Measurements from ENCODE around the gene MSL3B.

Gene MSL3B

DNA sequence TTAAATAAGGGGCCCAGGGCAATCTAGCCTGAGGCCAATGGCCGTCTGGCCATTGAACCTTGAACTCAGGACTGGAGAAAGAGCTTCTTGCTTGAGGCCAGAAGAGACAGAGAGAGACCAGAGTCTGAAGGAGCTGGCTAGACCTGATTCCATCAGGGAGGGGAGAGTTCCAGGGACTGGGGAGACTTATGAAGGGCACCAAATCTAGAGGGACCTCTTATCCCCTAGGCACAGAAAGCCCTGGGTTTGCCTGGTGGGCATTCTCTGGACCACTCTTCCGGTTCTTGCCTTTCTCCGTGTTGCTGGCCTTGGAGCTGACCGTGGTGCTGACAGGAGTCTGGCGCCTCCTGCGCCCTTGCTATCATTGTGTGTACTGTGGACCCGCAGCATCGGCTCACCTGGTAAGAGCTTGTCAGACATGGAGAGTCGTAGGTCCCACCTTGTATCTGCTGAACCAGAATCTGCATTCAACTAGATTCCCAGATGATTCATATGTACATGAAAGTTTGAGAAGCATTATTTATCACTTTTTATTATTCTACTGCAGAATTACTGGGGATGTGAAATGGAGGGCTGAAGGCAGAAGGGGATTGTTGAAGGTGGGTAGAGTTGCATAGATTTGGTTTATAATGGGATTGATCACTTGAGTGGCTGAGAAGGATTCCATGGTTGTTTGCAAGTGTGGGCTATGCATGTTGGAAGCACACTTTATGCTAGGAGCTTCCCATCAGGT is 44.7 kb upstream of the MSL3B start:
- H3K9ac ChIP-seq (ENCODE audit: low read length), result no peak overlapping the region
- intact Hi-C loops (cut with micrococcal nuclease), result no loop called here
- H3K9me2 ChIP-seq (ENCODE audit: insufficient read depth), result no peaks in the 10 kb centered on the region
- POLR2A ChIA-PET, result no interaction called here
- BruUV-seq (replicated peaks), result no TSS peak
- H3K79me2 ChIP-seq (ENCODE audit: insufficient read depth, low read length), result no peaks in the 10 kb centered on the region
- no peak overlapping the region for H3K4me2 ChIP-seq (ENCODE audit: low read length)
- H3K4me3 ChIP-seq (replicated peaks in 1 of 2; ENCODE audit: low read depth in 1 of 2, low read length in 2 of 2), result no peak overlapping the region
- H3K36me3 ChIP-seq (ENCODE audit: control insufficient read depth in 1 of 2, insufficient read depth in 2 of 2, low read length in 2 of 2), result no peaks in the 10 kb centered on the region
- H2AFZ ChIP-seq (ENCODE audit: low read depth, low read length, poor library complexity, severe bottlenecking), result no peak overlapping the region
- H3K27ac ChIP-seq (ENCODE audit: low read depth, low read length), result no peak overlapping the region
- CTCF ChIA-PET, result interaction anchor here (0.6 to 0.9 kb wide), 2 partner anchors 15 to 373 kb away, joined by 3 to 4 read pairs; no protein-coding TSS in a partner anchor
- no peaks in the 10 kb centered on the region for H4K20me1 ChIP-seq (ENCODE audit: insufficient read depth)
- TF ChIP-seq JUND (IDR thresholded peaks at IDR 0.05), result no peak
- TF ChIP-seq, protein P1, sequence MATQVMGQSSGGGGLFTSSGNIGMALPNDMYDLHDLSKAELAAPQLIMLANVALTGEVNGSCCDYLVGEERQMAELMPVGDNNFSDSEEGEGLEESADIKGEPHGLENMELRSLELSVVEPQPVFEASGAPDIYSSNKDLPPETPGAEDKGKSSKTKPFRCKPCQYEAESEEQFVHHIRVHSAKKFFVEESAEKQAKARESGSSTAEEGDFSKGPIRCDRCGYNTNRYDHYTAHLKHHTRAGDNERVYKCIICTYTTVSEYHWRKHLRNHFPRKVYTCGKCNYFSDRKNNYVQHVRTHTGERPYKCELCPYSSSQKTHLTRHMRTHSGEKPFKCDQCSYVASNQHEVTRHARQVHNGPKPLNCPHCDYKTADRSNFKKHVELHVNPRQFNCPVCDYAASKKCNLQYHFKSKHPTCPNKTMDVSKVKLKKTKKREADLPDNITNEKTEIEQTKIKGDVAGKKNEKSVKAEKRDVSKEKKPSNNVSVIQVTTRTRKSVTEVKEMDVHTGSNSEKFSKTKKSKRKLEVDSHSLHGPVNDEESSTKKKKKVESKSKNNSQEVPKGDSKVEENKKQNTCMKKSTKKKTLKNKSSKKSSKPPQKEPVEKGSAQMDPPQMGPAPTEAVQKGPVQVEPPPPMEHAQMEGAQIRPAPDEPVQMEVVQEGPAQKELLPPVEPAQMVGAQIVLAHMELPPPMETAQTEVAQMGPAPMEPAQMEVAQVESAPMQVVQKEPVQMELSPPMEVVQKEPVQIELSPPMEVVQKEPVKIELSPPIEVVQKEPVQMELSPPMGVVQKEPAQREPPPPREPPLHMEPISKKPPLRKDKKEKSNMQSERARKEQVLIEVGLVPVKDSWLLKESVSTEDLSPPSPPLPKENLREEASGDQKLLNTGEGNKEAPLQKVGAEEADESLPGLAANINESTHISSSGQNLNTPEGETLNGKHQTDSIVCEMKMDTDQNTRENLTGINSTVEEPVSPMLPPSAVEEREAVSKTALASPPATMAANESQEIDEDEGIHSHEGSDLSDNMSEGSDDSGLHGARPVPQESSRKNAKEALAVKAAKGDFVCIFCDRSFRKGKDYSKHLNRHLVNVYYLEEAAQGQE (IDR thresholded peaks at IDR 0.05; ENCODE audit: low read depth), result peak; percentile 90
- no peak for ATAC-seq
- no peaks in the 10 kb centered on the region for H3K4me1 ChIP-seq (ENCODE audit: control insufficient read depth in 1 of 2, insufficient read depth in 2 of 2, low read length in 2 of 2)
- H3K27me3 ChIP-seq (ENCODE audit: insufficient read depth, low read length), result peaks cover 43% of the 10 kb centered on the region
- RAD21 ChIA-PET (ENCODE audit: low non-redundant PET in 1 of 2, low total read pairs in 2 of 2, uncharacterized antibody in 2 of 2, unreplicated experiment in 2 of 2), result no interaction called here
- no peaks in the 10 kb centered on the region for H3K9me3 ChIP-seq (ENCODE audit: control insufficient read depth in 1 of 2, insufficient read depth in 1 of 2, low read depth in 1 of 2, low read length in 2 of 2)
- DNase-seq (ENCODE audit: low read depth, low spot score), result no peak

DNA sequence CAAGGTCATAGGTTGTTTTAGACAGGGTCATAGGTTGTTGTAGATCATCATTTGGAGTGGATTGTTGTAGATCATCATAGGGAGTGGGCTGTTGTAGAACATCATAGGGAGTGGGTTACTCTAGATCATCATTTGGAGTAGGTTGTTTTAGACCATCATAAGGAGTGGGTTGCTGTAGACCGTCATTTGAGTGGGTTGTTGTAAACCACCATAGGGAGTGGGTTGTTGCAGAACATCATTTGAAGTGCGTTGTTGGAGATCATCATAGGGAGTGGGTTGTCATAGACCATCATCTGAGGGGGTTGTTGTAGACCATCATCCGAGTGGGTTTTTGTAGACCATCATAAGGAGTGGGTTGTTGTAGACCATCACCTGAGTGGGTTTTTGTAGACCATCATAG is 39.4 kb upstream of the MSL3B start:
- H2AFZ ChIP-seq (ENCODE audit: low read depth, low read length, poor library complexity, severe bottlenecking), result no peak overlapping the region
- DNase-seq (ENCODE audit: low read depth, low spot score) (no peak), ATAC-seq (no peak)
- H3K27ac ChIP-seq (ENCODE audit: low read depth, low read length), result no peak overlapping the region
- CTCF ChIA-PET, result no interaction called here
- no peaks in the 10 kb centered on the region for H3K9me2 ChIP-seq (ENCODE audit: insufficient read depth)
- H3K79me2 ChIP-seq (ENCODE audit: insufficient read depth, low read length), result no peaks in the 10 kb centered on the region
- RAD21 ChIA-PET (ENCODE audit: low non-redundant PET in 1 of 2, low total read pairs in 2 of 2, uncharacterized antibody in 2 of 2, unreplicated experiment in 2 of 2), result no interaction called here
- no peak overlapping the region for H3K9ac ChIP-seq (ENCODE audit: low read length)
- no peaks in the 10 kb centered on the region for H3K9me3 ChIP-seq (ENCODE audit: control insufficient read depth in 1 of 2, insufficient read depth in 1 of 2, low read depth in 1 of 2, low read length in 2 of 2)
- H3K36me3 ChIP-seq (ENCODE audit: control insufficient read depth in 1 of 2, insufficient read depth in 2 of 2, low read length in 2 of 2), result no peaks in the 10 kb centered on the region
- no peak overlapping the region for H3K4me3 ChIP-seq (replicated peaks in 1 of 2; ENCODE audit: low read depth in 1 of 2, low read length in 2 of 2)
- no peaks in the 10 kb centered on the region for H4K20me1 ChIP-seq (ENCODE audit: insufficient read depth)
- no peaks in the 10 kb centered on the region for H3K4me1 ChIP-seq (ENCODE audit: control insufficient read depth in 1 of 2, insufficient read depth in 2 of 2, low read length in 2 of 2)
- peaks cover 37% of the 10 kb centered on the region; the same call in 1 of the 2 replicates for H3K27me3 ChIP-seq (ENCODE audit: insufficient read depth, low read length)
- BruUV-seq (replicated peaks), result no TSS peak
- intact Hi-C loops (cut with micrococcal nuclease), result no loop called here
- no peak overlapping the region for H3K4me2 ChIP-seq (ENCODE audit: low read length)
- POLR2A ChIA-PET, result no interaction called here
- TF ChIP-seq, protein P2, sequence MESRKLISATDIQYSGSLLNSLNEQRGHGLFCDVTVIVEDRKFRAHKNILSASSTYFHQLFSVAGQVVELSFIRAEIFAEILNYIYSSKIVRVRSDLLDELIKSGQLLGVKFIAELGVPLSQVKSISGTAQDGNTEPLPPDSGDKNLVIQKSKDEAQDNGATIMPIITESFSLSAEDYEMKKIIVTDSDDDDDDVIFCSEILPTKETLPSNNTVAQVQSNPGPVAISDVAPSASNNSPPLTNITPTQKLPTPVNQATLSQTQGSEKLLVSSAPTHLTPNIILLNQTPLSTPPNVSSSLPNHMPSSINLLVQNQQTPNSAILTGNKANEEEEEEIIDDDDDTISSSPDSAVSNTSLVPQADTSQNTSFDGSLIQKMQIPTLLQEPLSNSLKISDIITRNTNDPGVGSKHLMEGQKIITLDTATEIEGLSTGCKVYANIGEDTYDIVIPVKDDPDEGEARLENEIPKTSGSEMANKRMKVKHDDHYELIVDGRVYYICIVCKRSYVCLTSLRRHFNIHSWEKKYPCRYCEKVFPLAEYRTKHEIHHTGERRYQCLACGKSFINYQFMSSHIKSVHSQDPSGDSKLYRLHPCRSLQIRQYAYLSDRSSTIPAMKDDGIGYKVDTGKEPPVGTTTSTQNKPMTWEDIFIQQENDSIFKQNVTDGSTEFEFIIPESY (IDR thresholded peaks at IDR 0.05; ENCODE audit: extremely low read depth, insufficient replicate concordance, low read length), result no peak
- TF ChIP-seq POLR2AphosphoS5 (IDR thresholded peaks at IDR 0.05; ENCODE audit: low read depth, low read length), result no peak
- no peak for TF ChIP-seq EZH2phosphoT487 (IDR thresholded peaks at IDR 0.05; ENCODE audit: borderline replicate concordance)
- TF ChIP-seq CBX3 (IDR thresholded peaks at IDR 0.05; ENCODE audit: low read depth), result no peak
- no peak for TF ChIP-seq JUND (IDR thresholded peaks at IDR 0.05)
- TF ChIP-seq, protein P3, sequence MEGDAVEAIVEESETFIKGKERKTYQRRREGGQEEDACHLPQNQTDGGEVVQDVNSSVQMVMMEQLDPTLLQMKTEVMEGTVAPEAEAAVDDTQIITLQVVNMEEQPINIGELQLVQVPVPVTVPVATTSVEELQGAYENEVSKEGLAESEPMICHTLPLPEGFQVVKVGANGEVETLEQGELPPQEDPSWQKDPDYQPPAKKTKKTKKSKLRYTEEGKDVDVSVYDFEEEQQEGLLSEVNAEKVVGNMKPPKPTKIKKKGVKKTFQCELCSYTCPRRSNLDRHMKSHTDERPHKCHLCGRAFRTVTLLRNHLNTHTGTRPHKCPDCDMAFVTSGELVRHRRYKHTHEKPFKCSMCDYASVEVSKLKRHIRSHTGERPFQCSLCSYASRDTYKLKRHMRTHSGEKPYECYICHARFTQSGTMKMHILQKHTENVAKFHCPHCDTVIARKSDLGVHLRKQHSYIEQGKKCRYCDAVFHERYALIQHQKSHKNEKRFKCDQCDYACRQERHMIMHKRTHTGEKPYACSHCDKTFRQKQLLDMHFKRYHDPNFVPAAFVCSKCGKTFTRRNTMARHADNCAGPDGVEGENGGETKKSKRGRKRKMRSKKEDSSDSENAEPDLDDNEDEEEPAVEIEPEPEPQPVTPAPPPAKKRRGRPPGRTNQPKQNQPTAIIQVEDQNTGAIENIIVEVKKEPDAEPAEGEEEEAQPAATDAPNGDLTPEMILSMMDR (IDR thresholded peaks at IDR 0.05 in 2 of 3, conservative IDR thresholded peaks at IDR 0.05 in 1 of 3; ENCODE audit: borderline replicate concordance in 1 of 3, insufficient read depth in 1 of 3, low read depth in 2 of 3, low read length in 2 of 3), result no peak
- TF ChIP-seq, protein P4, sequence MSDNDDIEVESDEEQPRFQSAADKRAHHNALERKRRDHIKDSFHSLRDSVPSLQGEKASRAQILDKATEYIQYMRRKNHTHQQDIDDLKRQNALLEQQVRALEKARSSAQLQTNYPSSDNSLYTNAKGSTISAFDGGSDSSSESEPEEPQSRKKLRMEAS (IDR thresholded peaks at IDR 0.05), result no peak
- no peak for TF ChIP-seq RAD21 (IDR thresholded peaks at IDR 0.05; ENCODE audit: low read depth)
- no peak for TF ChIP-seq TCF7L2 (IDR thresholded peaks at IDR 0.05; ENCODE audit: borderline replicate concordance, extremely low read depth, insufficient read depth, insufficient read length)
- no peak for TF ChIP-seq ZNF274 (IDR thresholded peaks at IDR 0.05; ENCODE audit: low read depth, low read length)

Measured in HCT116 (cell line).